Measurements from ENCODE around the gene VRK2. TPM values are rescaled to one million over a fixed set of nuclear protein-coding genes. Genes with fewer than 3 reads are reported as not detected.

Gene VRK2
- total and polyA plus RNA-seq, 10 of the 15 experiments (the other 5 are each of a cell fraction or from before 2014, with no cell fraction given), result 26.5 to 78.0 (median 57.3) TPM

- no peak for TF ChIP-seq RELB (IDR thresholded peaks at IDR 0.05; ENCODE audit: low read depth)
- TF ChIP-seq RELA (IDR thresholded peaks at IDR 0.05; ENCODE audit: borderline replicate concordance, partially characterized antibody), result no peak
- TF ChIP-seq HSF1 (IDR thresholded peaks at IDR 0.05; ENCODE audit: low read depth, low read length), result no peak
- Histone ChIP-seq H3K79me2 (ENCODE audit: control insufficient read depth, insufficient read depth, low read length) (peaks cover 13% of the 10 kb centered on the region), H3K4me1 (ENCODE audit: control insufficient read depth, insufficient read depth, low read length) (peaks cover 15% of the 10 kb centered on the region), H3K27me3 (replicated peaks in 1 of 2; ENCODE audit: control insufficient read depth in 2 of 2, insufficient read depth in 2 of 2, low read length in 1 of 2) (no peaks in the 10 kb centered on the region), H3K4me2 (ENCODE audit: control insufficient read depth, insufficient read depth) (no peak overlapping the region), H3K27ac (ENCODE audit: control insufficient read depth, insufficient read depth) (no peak overlapping the region), H3K9ac (ENCODE audit: control insufficient read depth, insufficient read depth, low read length) (no peak overlapping the region), H2AFZ (ENCODE audit: control insufficient read depth, low read depth, low read length) (no peak overlapping the region), H3K4me3 (no peak overlapping the region), H3K9me3 (replicated peaks; ENCODE audit: control insufficient read depth, insufficient read depth, low read length) (peaks cover 10% of the 10 kb centered on the region), H4K20me1 (ENCODE audit: control insufficient read depth, insufficient read depth) (no peaks in the 10 kb centered on the region), H3K36me3 (ENCODE audit: control insufficient read depth in 2 of 2, insufficient read depth in 2 of 2, low read length in 1 of 2) (peaks cover 2 to 8% of the 10 kb centered on the region in 2 experiments)
- RAD21 ChIA-PET (ENCODE audit: unreplicated experiment), result no interaction called here
- CTCF ChIA-PET, result interaction anchor here (0.7 to 1.1 kb wide), 2 partner anchors 25 to 1851 kb away, joined by 3 to 4 read pairs; no protein-coding TSS in a partner anchor
- intact Hi-C loops (cut with micrococcal nuclease; ENCODE audit: unreplicated experiment), result loop anchor here (5.0 kb wide), 1 partner anchor 67 kb away; no protein-coding TSS in a partner anchor
- POLR2A ChIA-PET, result interaction anchor here (1.6 kb wide), 1 partner anchor 14 kb away, joined by 3 read pairs; no protein-coding TSS in a partner anchor
- ATAC-seq (no peak), DNase-seq (ENCODE audit: low read depth, low spot score) (no peak), FAIRE-seq (no peak)
- no TSS peak for BruUV-seq (replicated peaks)
- SMC1A ChIA-PET (ENCODE audit: uncharacterized antibody, unreplicated experiment), result interaction anchor here (0.6 to 2.0 kb wide), 9 partner anchors 10 to 305 kb away, joined by 3 to 19 read pairs (median 4); no protein-coding TSS in a partner anchor
- 100% methylated on average over 1 of the region's 1 CpG for WGBS (ENCODE audit: insufficient coverage, insufficient replicate concordance, low lambda C conversion rate, missing lambda C conversion rate)
- in situ Hi-C loops (cut with MboI), result no loop called here
Measured at GRCh38 chr2:58065248-58065647, 18.6 kb downstream of the VRK2 start.
